Measurements from ENCODE around the gene CHRNA9. TPM values are rescaled to one million over a fixed set of nuclear protein-coding genes. Genes with fewer than 3 reads are reported as not detected.
A peak's percentile ranks its signal among the peaks of the same experiment; 100 is the strongest.

The CHRNA9 gene
- total and polyA plus RNA-seq, 7 experiments from 2014 or later = 0.30 to 1.1 (median 0.39) TPM; not detected in 3

GRCh38 chr4:40337523-40337922, 2.4 kb downstream of the CHRNA9 start:
- no peak for DNase-seq
- Mint-ChIP-seq H3K9me3 (peaks cover 1 to 7% (median 3%) of the 10 kb centered on the region in 11 donors), H3K27me3 (peaks cover 0 to 12% (median 0%) of the 10 kb centered on the region in 5 donors), H3K4me1 (peaks cover 0 to 11% (median 0%) of the 10 kb centered on the region in 7 donors), H3K27ac (no peak overlapping the region), H3K36me3 (peaks cover 0 to 5% (median 3%) of the 10 kb centered on the region in 5 donors), H3K4me3 (no peak overlapping the region)
- Histone ChIP-seq H3K27ac (ENCODE audit: low read depth, low read length) (no peak overlapping the region), H3K4me3 (ENCODE audit: low read length) (no peak overlapping the region), H3K4me1 (ENCODE audit: control insufficient read depth in 2 of 2, insufficient read depth in 2 of 2, low read length in 2 of 2) (no peaks in the 10 kb centered on the region), H3K27me3 (ENCODE audit: control insufficient read depth in 2 of 2, insufficient read depth in 2 of 2, low read length in 2 of 2) (no peaks in the 10 kb centered on the region), H3K36me3 (ENCODE audit: control insufficient read depth in 2 of 3, insufficient read depth in 3 of 3, low read length in 3 of 3) (no peaks in the 10 kb centered on the region), H3K9me3 (ENCODE audit: control insufficient read depth in 2 of 3, low read length in 3 of 3) (no peaks in the 10 kb centered on the region)
- POLR2A ChIA-PET = no interaction called here
- ATAC-seq = no peak
- CTCF ChIA-PET = no interaction called here
- intact Hi-C loops (cut with micrococcal nuclease) = no loop called here

GRCh38 chr4:40340030-40340429, 4.9 kb downstream of the CHRNA9 start:
- POLR2A ChIA-PET = no interaction called here

GRCh38 chr4:40347472-40347871, 12.3 kb downstream of the CHRNA9 start:
- Mint-ChIP-seq H3K4me3 (no peak overlapping the region), H3K9me3 (peaks cover under 1 to 12% (median 6%) of the 10 kb centered on the region in 11 donors), H3K27me3 (peaks cover 0 to 3% (median 0%) of the 10 kb centered on the region in 5 donors), H3K27ac (no peak overlapping the region), H3K4me1 (peaks cover 0 to 11% (median 10%) of the 10 kb centered on the region in 7 donors), H3K36me3 (peaks cover 1 to 4% (median 3%) of the 10 kb centered on the region in 5 donors)
- POLR2A ChIA-PET = no interaction called here
- no peaks in the 10 kb centered on the region for H3K36me3 ChIP-seq (ENCODE audit: control insufficient read depth in 2 of 3, insufficient read depth in 3 of 3, low read length in 3 of 3)
- H3K4me1 ChIP-seq (ENCODE audit: control insufficient read depth in 2 of 2, insufficient read depth in 2 of 2, low read length in 2 of 2) = no peaks in the 10 kb centered on the region
- CTCF ChIA-PET = no interaction called here
- intact Hi-C loops (cut with micrococcal nuclease) = no loop called here
- DNase-seq (no peak), ATAC-seq (no peak)
- H3K4me3 ChIP-seq (ENCODE audit: low read length) = no peak overlapping the region
- no peak overlapping the region for H3K27ac ChIP-seq (ENCODE audit: low read depth, low read length)
- H3K9me3 ChIP-seq (ENCODE audit: control insufficient read depth in 2 of 3, low read length in 3 of 3) = no peaks in the 10 kb centered on the region
- H3K27me3 ChIP-seq (ENCODE audit: control insufficient read depth in 2 of 2, insufficient read depth in 2 of 2, low read length in 2 of 2) = no peaks in the 10 kb centered on the region

More at GRCh38 chr4:40340030-40340429, 4.9 kb downstream of the CHRNA9 start:
- peak; percentile 40 for ATAC-seq
- no peaks in the 10 kb centered on the region for H3K9me3 ChIP-seq (ENCODE audit: control insufficient read depth in 2 of 3, low read length in 3 of 3)
- intact Hi-C loops (cut with micrococcal nuclease) = no loop called here
- H3K4me1 ChIP-seq (ENCODE audit: control insufficient read depth in 2 of 2, insufficient read depth in 2 of 2, low read length in 2 of 2) = no peaks in the 10 kb centered on the region
- H3K4me3 ChIP-seq (ENCODE audit: low read length) = no peak overlapping the region
- H3K27ac Mint-ChIP-seq = peak overlapping the region in 3 of 9 donors; percentile 3 to 66 (median 18)
- no peak overlapping the region for H3K4me3 Mint-ChIP-seq
- peaks cover 0 to 6% (median 0%) of the 10 kb centered on the region in 5 donors for H3K27me3 Mint-ChIP-seq
- no peaks in the 10 kb centered on the region for H3K27me3 ChIP-seq (ENCODE audit: control insufficient read depth in 2 of 2, insufficient read depth in 2 of 2, low read length in 2 of 2)
- peaks cover 0 to 11% (median 0%) of the 10 kb centered on the region in 7 donors for H3K4me1 Mint-ChIP-seq
- H3K36me3 Mint-ChIP-seq = peaks cover 3 to 6% (median 5%) of the 10 kb centered on the region in 5 donors
- DNase-seq = no peak
- H3K9me3 Mint-ChIP-seq = peaks cover 2 to 15% (median 7%) of the 10 kb centered on the region in 11 donors
- H3K27ac ChIP-seq (ENCODE audit: low read depth, low read length) = no peak overlapping the region
- H3K36me3 ChIP-seq (ENCODE audit: control insufficient read depth in 2 of 3, insufficient read depth in 3 of 3, low read length in 3 of 3) = no peaks in the 10 kb centered on the region
- CTCF ChIA-PET = no interaction called here

- H3K4me3 ChIP-seq (ENCODE audit: low read length) = no peak overlapping the region
- H3K27ac Mint-ChIP-seq = no peak overlapping the region
- ATAC-seq (no peak), DNase-seq (no peak)
- peaks cover 0 to 9% (median 3%) of the 10 kb centered on the region in 11 donors for H3K9me3 Mint-ChIP-seq
- H3K9me3 ChIP-seq (ENCODE audit: control insufficient read depth in 2 of 3, low read length in 3 of 3) = no peaks in the 10 kb centered on the region
- H3K27me3 Mint-ChIP-seq = no peaks in the 10 kb centered on the region
- H3K27ac ChIP-seq (ENCODE audit: low read depth, low read length) = no peak overlapping the region
- H3K4me1 Mint-ChIP-seq = peaks cover 0 to 11% (median 10%) of the 10 kb centered on the region in 7 donors
- H3K27me3 ChIP-seq (ENCODE audit: control insufficient read depth in 2 of 2, insufficient read depth in 2 of 2, low read length in 2 of 2) = no peaks in the 10 kb centered on the region
- intact Hi-C loops (cut with micrococcal nuclease) = no loop called here
- H3K36me3 ChIP-seq (ENCODE audit: control insufficient read depth in 2 of 3, insufficient read depth in 3 of 3, low read length in 3 of 3) = no peaks in the 10 kb centered on the region
- no peaks in the 10 kb centered on the region for H3K4me1 ChIP-seq (ENCODE audit: control insufficient read depth in 2 of 2, insufficient read depth in 2 of 2, low read length in 2 of 2)
- no peak overlapping the region for H3K4me3 Mint-ChIP-seq
- peaks cover 0 to 3% (median 0%) of the 10 kb centered on the region in 5 donors for H3K36me3 Mint-ChIP-seq
- ChIA-PET CTCF (no interaction called here), POLR2A (no interaction called here)
These were observed 12.9 kb downstream of the CHRNA9 start for GRCh38 chr4:40348000-40348399.

- Mint-ChIP-seq H3K9me3 (peaks cover 0 to 3% (median 0%) of the 10 kb centered on the region in 11 donors), H3K27ac (peak overlapping the region in 5 of 9 donors; percentile 13 to 44 (median 36)), H3K4me1 (peaks cover 0 to 11% (median 10%) of the 10 kb centered on the region in 7 donors), H3K27me3 (no peaks in the 10 kb centered on the region), H3K4me3 (no peak overlapping the region), H3K36me3 (no peaks in the 10 kb centered on the region)
- Histone ChIP-seq H3K27me3 (ENCODE audit: control insufficient read depth in 2 of 2, insufficient read depth in 2 of 2, low read length in 2 of 2) (no peaks in the 10 kb centered on the region), H3K9me3 (ENCODE audit: control insufficient read depth in 2 of 3, low read length in 3 of 3) (no peaks in the 10 kb centered on the region), H3K4me3 (ENCODE audit: low read length) (no peak overlapping the region), H3K4me1 (ENCODE audit: control insufficient read depth in 2 of 2, insufficient read depth in 2 of 2, low read length in 2 of 2) (no peaks in the 10 kb centered on the region), H3K36me3 (ENCODE audit: control insufficient read depth in 2 of 3, insufficient read depth in 3 of 3, low read length in 3 of 3) (no peaks in the 10 kb centered on the region), H3K27ac (ENCODE audit: low read depth, low read length) (no peak overlapping the region)
- no peak for ATAC-seq
- POLR2A ChIA-PET = no interaction called here
- DNase-seq = no peak
- intact Hi-C loops (cut with micrococcal nuclease) = no loop called here
- CTCF ChIA-PET = no interaction called here
These were observed 14.5 kb downstream of the CHRNA9 start for GRCh38 chr4:40349561-40350198.

GRCh38 chr4:40350627-40351227, 15.6 kb downstream of the CHRNA9 start:
- no peaks in the 10 kb centered on the region for H3K36me3 Mint-ChIP-seq
- peaks cover 0 to 11% (median 10%) of the 10 kb centered on the region in 7 donors for H3K4me1 Mint-ChIP-seq
- intact Hi-C loops (cut with micrococcal nuclease) = no loop called here
- Histone ChIP-seq H3K4me3 (ENCODE audit: low read length) (no peak overlapping the region), H3K27me3 (ENCODE audit: control insufficient read depth in 2 of 2, insufficient read depth in 2 of 2, low read length in 2 of 2) (no peaks in the 10 kb centered on the region), H3K36me3 (ENCODE audit: control insufficient read depth in 2 of 3, insufficient read depth in 3 of 3, low read length in 3 of 3) (no peaks in the 10 kb centered on the region), H3K9me3 (ENCODE audit: control insufficient read depth in 2 of 3, low read length in 3 of 3) (no peaks in the 10 kb centered on the region), H3K27ac (ENCODE audit: low read depth, low read length) (no peak overlapping the region), H3K4me1 (ENCODE audit: control insufficient read depth in 2 of 2, insufficient read depth in 2 of 2, low read length in 2 of 2) (no peaks in the 10 kb centered on the region)
- no peak overlapping the region for H3K4me3 Mint-ChIP-seq
- ChIA-PET POLR2A (no interaction called here), CTCF (no interaction called here)
- DNase-seq (no peak), ATAC-seq (no peak)
- H3K27me3 Mint-ChIP-seq = no peaks in the 10 kb centered on the region
- H3K27ac Mint-ChIP-seq = peak overlapping the region in 1 of 9 donors; percentile 32
- H3K9me3 Mint-ChIP-seq = peaks cover 0 to 3% (median 0%) of the 10 kb centered on the region in 11 donors

GRCh38 chr4:40354158-40354557, 19.0 kb downstream of the CHRNA9 start:
- H3K4me1 Mint-ChIP-seq = peaks cover 0 to 10% (median 10%) of the 10 kb centered on the region in 7 donors
- H3K27ac ChIP-seq (ENCODE audit: low read depth, low read length) = no peak overlapping the region
- H3K4me3 Mint-ChIP-seq = no peak overlapping the region
- no peak overlapping the region for H3K27ac Mint-ChIP-seq
- H3K27me3 Mint-ChIP-seq = no peaks in the 10 kb centered on the region
- no peaks in the 10 kb centered on the region for H3K36me3 ChIP-seq (ENCODE audit: control insufficient read depth in 2 of 3, insufficient read depth in 3 of 3, low read length in 3 of 3)
- ATAC-seq (no peak), DNase-seq (no peak)
- H3K9me3 ChIP-seq (ENCODE audit: control insufficient read depth in 2 of 3, low read length in 3 of 3) = no peaks in the 10 kb centered on the region
- H3K4me3 ChIP-seq (ENCODE audit: low read length) = no peak overlapping the region
- H3K9me3 Mint-ChIP-seq = peaks cover 0 to 2% (median 0%) of the 10 kb centered on the region in 11 donors
- no peaks in the 10 kb centered on the region for H3K4me1 ChIP-seq (ENCODE audit: control insufficient read depth in 2 of 2, insufficient read depth in 2 of 2, low read length in 2 of 2)
- intact Hi-C loops (cut with micrococcal nuclease) = no loop called here
- H3K27me3 ChIP-seq (ENCODE audit: control insufficient read depth in 2 of 2, insufficient read depth in 2 of 2, low read length in 2 of 2) = no peaks in the 10 kb centered on the region
- no peaks in the 10 kb centered on the region for H3K36me3 Mint-ChIP-seq
- CTCF ChIA-PET = no interaction called here
- POLR2A ChIA-PET = no interaction called here
